Liver (tissue), 9 donors: ENCODE measurements around the gene BRD8. TPM values are rescaled to one million over a fixed set of nuclear protein-coding genes. Genes with fewer than 3 reads are reported as not detected.

ENCODE experiments used
- DNase-seq: peaks from one replicate; pipeline ENCODE4 v3.0.0-alpha.2; 2017; ENCODE audit warnings: low spot score
- H3K27ac ChIP-seq, 2 donors: one replicate each; pipeline ENCODE4 v1.7.0; 2013; ENCODE audit warnings: inconsistent platforms in 2 of 2, low read length in 2 of 2, control low read depth in 1 of 2, low read depth in 1 of 2, mild to moderate bottlenecking in 1 of 2
- H3K27me3 ChIP-seq, 4 donors: one replicate each; pipeline versions ENCODE4 v1.6.1 to v1.7.0; 2013; ENCODE audit warnings: low read length in 3 of 4, inconsistent platforms in 1 of 4, mild to moderate bottlenecking in 1 of 4, moderate library complexity in 1 of 4; ENCODE audit not compliant: control insufficient read depth in 4 of 4, insufficient read depth in 4 of 4
- H3K36me3 ChIP-seq, 4 donors: one replicate each; pipeline versions ENCODE4 v1.6.1 to v1.7.0; 2013; ENCODE audit warnings: low read length in 3 of 4, mild to moderate bottlenecking in 3 of 4, low read depth in 1 of 4, moderate library complexity in 1 of 4; ENCODE audit not compliant: control insufficient read depth in 4 of 4, insufficient read depth in 3 of 4
- H3K4me1 ChIP-seq, 4 donors: one replicate each; pipeline versions ENCODE4 v1.6.1 to v1.7.0; 2013; ENCODE audit warnings: low read length in 3 of 4, mild to moderate bottlenecking in 3 of 4, moderate library complexity in 1 of 4; ENCODE audit not compliant: control insufficient read depth in 4 of 4, insufficient read depth in 4 of 4
- H3K4me3 ChIP-seq, 3 donors: one replicate each; pipeline versions ENCODE4 v1.6.1 to v1.7.0; 2013; ENCODE audit warnings: low read length in 3 of 3, control low read depth in 1 of 3, low read depth in 1 of 3, mild to moderate bottlenecking in 1 of 3
- H3K9ac ChIP-seq, 2 donors: one replicate each; pipeline ENCODE4 v1.7.0; 2013; ENCODE audit warnings: low read length in 2 of 2, mild to moderate bottlenecking in 2 of 2, moderate library complexity in 2 of 2, control low read depth in 1 of 2, low read depth in 1 of 2
- H3K9me3 ChIP-seq, 4 donors: one replicate each; pipeline versions ENCODE4 v1.6.1 to v1.7.0; 2013; ENCODE audit warnings: low read length in 3 of 4; ENCODE audit not compliant: control insufficient read depth in 4 of 4
- EGR1 ChIP-seq, 2 donors: IDR thresholded peaks; 2 replicates each; pipeline ENCODE4 v1.6.1; 2016 to 2018; ENCODE audit warnings: antibody characterized with exemption in 2 of 2, low read depth in 2 of 2
- FOXA1 ChIP-seq: IDR thresholded peaks from 2 replicates; pipeline ENCODE4 v1.6.1; 2016; ENCODE audit warnings: antibody characterized with exemption
- FOXA2 ChIP-seq: IDR thresholded peaks from 2 replicates; pipeline ENCODE4 v1.6.1; 2016; ENCODE audit warnings: antibody characterized with exemption
- GABPA ChIP-seq, 2 donors: IDR thresholded peaks in 1 of 2; conservative IDR thresholded peaks in 1 of 2; 2 replicates each; pipeline ENCODE4 v1.6.1; 2016; ENCODE audit warnings: antibody characterized with exemption in 2 of 2, mild to moderate bottlenecking in 1 of 2, moderate library complexity in 1 of 2
- HNF4A ChIP-seq, 2 donors: conservative IDR thresholded peaks; 2 replicates each; pipeline ENCODE4 v1.6.1; 2016; ENCODE audit warnings: antibody characterized with exemption in 2 of 2, mild to moderate bottlenecking in 2 of 2
- HNF4G ChIP-seq: IDR thresholded peaks from 2 replicates; pipeline ENCODE4 v1.6.1; 2016; ENCODE audit warnings: antibody characterized with exemption
- JUND ChIP-seq, 2 donors: IDR thresholded peaks; 2 replicates each; pipeline ENCODE4 v1.6.1; 2016; ENCODE audit warnings: antibody characterized with exemption in 2 of 2
- NR2F2 ChIP-seq: IDR thresholded peaks from 2 replicates; pipeline ENCODE4 v1.6.1; 2016; ENCODE audit warnings: antibody characterized with exemption
- RAD21 ChIP-seq, 2 donors: IDR thresholded peaks; 2 replicates each; pipeline ENCODE4 v1.6.1; 2016; ENCODE audit warnings: antibody characterized with exemption in 2 of 2, mild to moderate bottlenecking in 2 of 2
- RXRA ChIP-seq, 2 donors: IDR thresholded peaks; 2 replicates each; pipeline ENCODE4 v1.6.1; 2017 to 2018; ENCODE audit warnings: antibody characterized with exemption in 2 of 2, mild to moderate bottlenecking in 1 of 2
- SP1 ChIP-seq: IDR thresholded peaks from 2 replicates; pipeline ENCODE4 v1.6.1; 2018; ENCODE audit warnings: antibody characterized with exemption, mild to moderate bottlenecking
- TAF1 ChIP-seq: conservative IDR thresholded peaks from 2 replicates; pipeline ENCODE4 v1.6.1; 2016; ENCODE audit warnings: antibody characterized with exemption, mild to moderate bottlenecking
- YY1 ChIP-seq: IDR thresholded peaks from 2 replicates; pipeline ENCODE4 v1.6.1; 2016; ENCODE audit warnings: antibody characterized with exemption, mild to moderate bottlenecking
- WGBS: extraction: QIAGEN DNeasy Blood & Tissue Kit; methylation state at CpG from one replicate; pipeline ENCODE4 v1.1.7; 2013; 5-methylcytosine and 5-hydroxymethylcytosine counted together
- polyA plus RNA-seq, 2 donors: library from polyadenylated mRNA; stranded (reverse) in 1 of 2; unstranded in 1 of 2; fragments of 200-250 nt in 1 of 2; fragments of >200 nt in 1 of 2; fragmentation: Nextera tagmentation in 1 of 2; extraction: Ambion mirVana in 1 of 2; gene quantifications; one replicate each; pipeline versions ENCODE4 v1.2.1 to v1.2.3, GENCODE V29; 2013 to 2015
- total RNA-seq, 2 donors: library from RNA; depleted of rRNA; stranded (reverse); fragments of >200 nt; gene quantifications; one replicate each; pipeline ENCODE4 v1.2.3, GENCODE V29; 2014
- TF ChIP-seq, protein P1 (sequence below): IDR thresholded peaks from 2 replicates; pipeline ENCODE4 v1.6.1; 2016; ENCODE audit warnings: antibody characterized with exemption
- TF ChIP-seq, protein P2 (sequence below): IDR thresholded peaks from 2 replicates; pipeline ENCODE4 v1.6.1; 2016; ENCODE audit warnings: antibody characterized with exemption
- TF ChIP-seq, protein P3 (sequence below): IDR thresholded peaks from 2 replicates; pipeline ENCODE4 v1.6.1; 2016; ENCODE audit warnings: antibody characterized with exemption
- TF ChIP-seq, protein P4 (sequence below): fragments of 150-350 bp; IDR thresholded peaks from 2 replicates; pipeline ENCODE4 v1.5.1; 2017; ENCODE audit warnings: improper control_type of control experiment, low read depth, low read length; ENCODE audit not compliant: missing input control
- TF ChIP-seq, protein P5 (sequence below): IDR thresholded peaks from 2 replicates; pipeline ENCODE4 v1.6.1; 2016; ENCODE audit warnings: antibody characterized with exemption, mild to moderate bottlenecking
- donor health status: healthy.
- donor health status: healthy.
- donor health status: healthy.
- donor health status: healthy.
- donor health status: healthy.

The BRD8 gene
- total and polyA plus RNA-seq, 4 donors, result 14.8 to 34.5 (median 29.6) TPM

DNA sequence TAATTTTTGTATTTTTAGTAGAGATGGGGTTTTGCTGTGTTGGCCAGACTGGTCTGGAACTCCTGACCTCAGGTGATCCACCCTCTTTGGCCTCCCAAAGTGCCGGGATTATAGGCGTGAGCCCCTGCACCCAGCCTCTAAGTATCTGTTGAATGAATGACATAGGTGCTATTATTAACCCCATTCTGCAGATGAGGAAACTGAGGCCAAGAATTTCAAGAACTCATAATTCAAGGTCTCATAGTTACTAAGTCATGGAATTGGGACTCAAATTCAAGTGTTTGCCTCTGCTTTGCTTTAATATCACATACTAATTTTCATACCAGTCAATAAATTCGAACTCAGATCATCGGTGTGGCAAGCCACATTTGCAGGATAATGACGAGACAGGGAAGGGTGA lies 2.4 kb upstream of the BRD8 start:
- Histone ChIP-seq H3K36me3 (peaks cover 2 to 9% (median 7%) of the 10 kb centered on the region in 4 donors), H3K27ac (no peak overlapping the region), H3K27me3 (no peaks in the 10 kb centered on the region), H3K4me1 (peaks cover 3 to 15% (median 13%) of the 10 kb centered on the region in 4 donors), H3K9me3 (no peaks in the 10 kb centered on the region), H3K4me3 (no peak overlapping the region), H3K9ac (no peak overlapping the region)
- DNase-seq, result no peak
- TF ChIP-seq EGR1 (IDR thresholded peaks at IDR 0.05; ENCODE audit: low read depth in 2 of 2), result no peak
- no peak for TF ChIP-seq HNF4A (conservative IDR thresholded peaks at IDR 0.05)
- no peak for TF ChIP-seq FOXA1
- TF ChIP-seq, protein P1, sequence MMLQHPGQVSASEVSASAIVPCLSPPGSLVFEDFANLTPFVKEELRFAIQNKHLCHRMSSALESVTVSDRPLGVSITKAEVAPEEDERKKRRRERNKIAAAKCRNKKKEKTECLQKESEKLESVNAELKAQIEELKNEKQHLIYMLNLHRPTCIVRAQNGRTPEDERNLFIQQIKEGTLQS, result no peak
- no peak for TF ChIP-seq FOXA2
- no peak for TF ChIP-seq HNF4G
- TF ChIP-seq RAD21 (IDR thresholded peaks at IDR 0.05), result no peak
- no peak for TF ChIP-seq RXRA (IDR thresholded peaks at IDR 0.05)
- TF ChIP-seq, protein P2, sequence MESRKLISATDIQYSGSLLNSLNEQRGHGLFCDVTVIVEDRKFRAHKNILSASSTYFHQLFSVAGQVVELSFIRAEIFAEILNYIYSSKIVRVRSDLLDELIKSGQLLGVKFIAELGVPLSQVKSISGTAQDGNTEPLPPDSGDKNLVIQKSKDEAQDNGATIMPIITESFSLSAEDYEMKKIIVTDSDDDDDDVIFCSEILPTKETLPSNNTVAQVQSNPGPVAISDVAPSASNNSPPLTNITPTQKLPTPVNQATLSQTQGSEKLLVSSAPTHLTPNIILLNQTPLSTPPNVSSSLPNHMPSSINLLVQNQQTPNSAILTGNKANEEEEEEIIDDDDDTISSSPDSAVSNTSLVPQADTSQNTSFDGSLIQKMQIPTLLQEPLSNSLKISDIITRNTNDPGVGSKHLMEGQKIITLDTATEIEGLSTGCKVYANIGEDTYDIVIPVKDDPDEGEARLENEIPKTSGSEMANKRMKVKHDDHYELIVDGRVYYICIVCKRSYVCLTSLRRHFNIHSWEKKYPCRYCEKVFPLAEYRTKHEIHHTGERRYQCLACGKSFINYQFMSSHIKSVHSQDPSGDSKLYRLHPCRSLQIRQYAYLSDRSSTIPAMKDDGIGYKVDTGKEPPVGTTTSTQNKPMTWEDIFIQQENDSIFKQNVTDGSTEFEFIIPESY, result no peak
- TF ChIP-seq, protein P3, sequence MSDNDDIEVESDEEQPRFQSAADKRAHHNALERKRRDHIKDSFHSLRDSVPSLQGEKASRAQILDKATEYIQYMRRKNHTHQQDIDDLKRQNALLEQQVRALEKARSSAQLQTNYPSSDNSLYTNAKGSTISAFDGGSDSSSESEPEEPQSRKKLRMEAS, result no peak
- TF ChIP-seq TAF1, result no peak
- WGBS, result 95% methylated on average over 5 of the region's 5 CpGs

DNA sequence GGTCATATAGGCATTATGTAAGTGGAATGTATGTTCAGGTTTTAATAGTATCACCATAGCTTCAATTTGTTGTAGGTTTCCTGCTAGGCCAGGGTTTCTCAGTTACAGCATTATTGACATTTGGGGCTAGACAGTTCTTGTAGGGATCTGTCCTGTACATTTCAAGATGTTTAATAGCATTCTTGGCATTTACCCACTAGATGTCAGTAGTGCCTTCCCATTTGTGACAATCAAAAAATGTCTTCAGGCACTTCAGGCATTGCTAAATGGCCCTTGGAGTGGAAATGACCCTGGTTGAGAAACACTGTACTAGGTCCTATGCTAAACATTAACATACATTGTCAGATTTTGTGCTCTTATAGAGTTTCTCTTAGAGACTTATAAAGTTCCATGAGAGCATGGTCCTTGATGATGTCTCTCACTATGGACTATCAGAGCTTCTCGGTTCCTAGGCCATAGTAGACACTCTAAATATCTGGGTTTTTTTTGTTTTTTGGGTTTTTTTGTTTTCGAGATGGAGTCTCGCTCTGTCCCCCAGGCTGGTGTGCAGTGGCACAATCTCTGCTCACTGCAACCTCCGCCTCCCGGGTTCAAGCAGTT lies 1.9 kb upstream of the BRD8 start:
- TF ChIP-seq, protein P4, sequence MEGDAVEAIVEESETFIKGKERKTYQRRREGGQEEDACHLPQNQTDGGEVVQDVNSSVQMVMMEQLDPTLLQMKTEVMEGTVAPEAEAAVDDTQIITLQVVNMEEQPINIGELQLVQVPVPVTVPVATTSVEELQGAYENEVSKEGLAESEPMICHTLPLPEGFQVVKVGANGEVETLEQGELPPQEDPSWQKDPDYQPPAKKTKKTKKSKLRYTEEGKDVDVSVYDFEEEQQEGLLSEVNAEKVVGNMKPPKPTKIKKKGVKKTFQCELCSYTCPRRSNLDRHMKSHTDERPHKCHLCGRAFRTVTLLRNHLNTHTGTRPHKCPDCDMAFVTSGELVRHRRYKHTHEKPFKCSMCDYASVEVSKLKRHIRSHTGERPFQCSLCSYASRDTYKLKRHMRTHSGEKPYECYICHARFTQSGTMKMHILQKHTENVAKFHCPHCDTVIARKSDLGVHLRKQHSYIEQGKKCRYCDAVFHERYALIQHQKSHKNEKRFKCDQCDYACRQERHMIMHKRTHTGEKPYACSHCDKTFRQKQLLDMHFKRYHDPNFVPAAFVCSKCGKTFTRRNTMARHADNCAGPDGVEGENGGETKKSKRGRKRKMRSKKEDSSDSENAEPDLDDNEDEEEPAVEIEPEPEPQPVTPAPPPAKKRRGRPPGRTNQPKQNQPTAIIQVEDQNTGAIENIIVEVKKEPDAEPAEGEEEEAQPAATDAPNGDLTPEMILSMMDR, result peak; percentile 32
- TF ChIP-seq SP1 (no peak), EGR1 (IDR thresholded peaks at IDR 0.05; ENCODE audit: low read depth in 2 of 2) (no peak), GABPA (IDR thresholded peaks at IDR 0.05 in 1 of 2, conservative IDR thresholded peaks at IDR 0.05 in 1 of 2) (no peak), YY1 (no peak), JUND (IDR thresholded peaks at IDR 0.05) (no peak), RAD21 (IDR thresholded peaks at IDR 0.05) (peak; percentile 80 to 81), FOXA2 (no peak), HNF4G (no peak), NR2F2 (no peak), RXRA (IDR thresholded peaks at IDR 0.05) (peak in 1 of 2 donors; percentile 29), HNF4A (conservative IDR thresholded peaks at IDR 0.05) (no peak), FOXA1 (no peak), TAF1 (no peak)
- TF ChIP-seq, protein P1, result no peak
- TF ChIP-seq, protein P3, result no peak
- TF ChIP-seq, protein P5, sequence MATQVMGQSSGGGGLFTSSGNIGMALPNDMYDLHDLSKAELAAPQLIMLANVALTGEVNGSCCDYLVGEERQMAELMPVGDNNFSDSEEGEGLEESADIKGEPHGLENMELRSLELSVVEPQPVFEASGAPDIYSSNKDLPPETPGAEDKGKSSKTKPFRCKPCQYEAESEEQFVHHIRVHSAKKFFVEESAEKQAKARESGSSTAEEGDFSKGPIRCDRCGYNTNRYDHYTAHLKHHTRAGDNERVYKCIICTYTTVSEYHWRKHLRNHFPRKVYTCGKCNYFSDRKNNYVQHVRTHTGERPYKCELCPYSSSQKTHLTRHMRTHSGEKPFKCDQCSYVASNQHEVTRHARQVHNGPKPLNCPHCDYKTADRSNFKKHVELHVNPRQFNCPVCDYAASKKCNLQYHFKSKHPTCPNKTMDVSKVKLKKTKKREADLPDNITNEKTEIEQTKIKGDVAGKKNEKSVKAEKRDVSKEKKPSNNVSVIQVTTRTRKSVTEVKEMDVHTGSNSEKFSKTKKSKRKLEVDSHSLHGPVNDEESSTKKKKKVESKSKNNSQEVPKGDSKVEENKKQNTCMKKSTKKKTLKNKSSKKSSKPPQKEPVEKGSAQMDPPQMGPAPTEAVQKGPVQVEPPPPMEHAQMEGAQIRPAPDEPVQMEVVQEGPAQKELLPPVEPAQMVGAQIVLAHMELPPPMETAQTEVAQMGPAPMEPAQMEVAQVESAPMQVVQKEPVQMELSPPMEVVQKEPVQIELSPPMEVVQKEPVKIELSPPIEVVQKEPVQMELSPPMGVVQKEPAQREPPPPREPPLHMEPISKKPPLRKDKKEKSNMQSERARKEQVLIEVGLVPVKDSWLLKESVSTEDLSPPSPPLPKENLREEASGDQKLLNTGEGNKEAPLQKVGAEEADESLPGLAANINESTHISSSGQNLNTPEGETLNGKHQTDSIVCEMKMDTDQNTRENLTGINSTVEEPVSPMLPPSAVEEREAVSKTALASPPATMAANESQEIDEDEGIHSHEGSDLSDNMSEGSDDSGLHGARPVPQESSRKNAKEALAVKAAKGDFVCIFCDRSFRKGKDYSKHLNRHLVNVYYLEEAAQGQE, result no peak
- TF ChIP-seq, protein P2, result no peak
- peaks cover 2 to 9% (median 8%) of the 10 kb centered on the region in 4 donors for H3K36me3 ChIP-seq
- DNase-seq, result no peak
- H3K4me1 ChIP-seq, result peaks cover 3 to 15% (median 13%) of the 10 kb centered on the region in 4 donors
- no peak overlapping the region for H3K9ac ChIP-seq
- 73% methylated on average over 5 of the region's 5 CpGs for WGBS
- no peak overlapping the region for H3K27ac ChIP-seq
- no peaks in the 10 kb centered on the region for H3K27me3 ChIP-seq
- H3K9me3 ChIP-seq, result no peaks in the 10 kb centered on the region
- no peak overlapping the region for H3K4me3 ChIP-seq
